Measurements from ENCODE around the gene MAPKAP1.

- TF ChIP-seq EP300 (IDR thresholded peaks at IDR 0.05), result no peak
- TF ChIP-seq CTCF (IDR thresholded peaks at IDR 0.05), result peak; percentile 71 to 94 (median 82)
- no peak for TF ChIP-seq POLR2A (IDR thresholded peaks at IDR 0.05)
Measured at GRCh38 chr9:125407974-125408900, 298.8 kb downstream of the MAPKAP1 start.
